GM13976 (cell line): ENCODE data around the gene STN1.
"Not testable (repeated sequence)": the region's sequence is repeated elsewhere in the genome, so short reads cannot be mapped to it uniquely, and the experiment has no call there.

ENCODE experiments used
- DNase-seq: peaks from one replicate; pipeline ENCODE4 v3.0.0; 2012; ENCODE audit warnings: low spot score
- CTCF ChIP-seq: IDR thresholded peaks from 2 replicates; pipeline ENCODE4 v1.5.1; 2012; ENCODE audit warnings: borderline replicate concordance, mild to moderate bottlenecking; ENCODE audit not compliant: insufficient read depth; ENCODE audit errors: extremely low read depth, missing control alignments, control extremely low read depth
- in situ Hi-C: fragments of 300-500 bp; cut with MboI; formaldehyde crosslinking; loops from one replicate; pipeline ENCODE4 v1.12.0; 2022; ENCODE audit warnings: low sequenced_read_pairs, mixed read lengths, inconsistent platforms; ENCODE audit not compliant: unreplicated experiment

Gene STN1

GRCh38 chr10:103845972-103846371 is 72.0 kb downstream of the STN1 start:
- in situ Hi-C loops = no loop called here
- TF ChIP-seq CTCF = no peak

GRCh38 chr10:103845346-103845745 is 72.6 kb downstream of the STN1 start:
- not testable (repeated sequence) for DNase-seq

More at GRCh38 chr10:103845972-103846371, 72.0 kb downstream of the STN1 start:
- peak; percentile 51 for DNase-seq

GRCh38 chr10:103843854-103844570 is 74.0 kb downstream of the STN1 start:
- TF ChIP-seq CTCF = no peak
- in situ Hi-C loops = no loop called here
- DNase-seq = no peak

More at GRCh38 chr10:103845346-103845745, 72.6 kb downstream of the STN1 start:
- in situ Hi-C loops = not testable (repeated sequence)

DNA sequence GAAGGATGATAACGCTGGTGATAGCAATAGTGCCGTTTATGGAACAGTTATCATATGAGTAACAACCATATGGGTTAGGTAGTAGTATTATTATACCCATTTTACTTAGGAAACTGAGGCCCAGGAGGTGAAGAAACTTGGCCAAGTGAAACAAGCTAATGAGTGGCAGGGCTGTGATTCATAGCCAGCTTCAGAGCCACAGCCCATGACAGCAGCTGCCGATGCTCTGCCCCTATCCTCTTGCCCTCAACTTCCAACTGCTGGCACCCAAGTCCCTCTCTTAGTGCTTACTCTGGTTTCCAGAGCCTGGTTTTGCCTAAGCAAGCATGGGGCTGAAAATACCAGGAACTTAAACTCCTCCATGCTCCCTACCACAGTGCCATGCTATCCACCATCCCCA is 74.9 kb downstream of the STN1 start:
- no peak for DNase-seq
- TF ChIP-seq CTCF = no peak
- in situ Hi-C loops = no loop called here

DNA sequence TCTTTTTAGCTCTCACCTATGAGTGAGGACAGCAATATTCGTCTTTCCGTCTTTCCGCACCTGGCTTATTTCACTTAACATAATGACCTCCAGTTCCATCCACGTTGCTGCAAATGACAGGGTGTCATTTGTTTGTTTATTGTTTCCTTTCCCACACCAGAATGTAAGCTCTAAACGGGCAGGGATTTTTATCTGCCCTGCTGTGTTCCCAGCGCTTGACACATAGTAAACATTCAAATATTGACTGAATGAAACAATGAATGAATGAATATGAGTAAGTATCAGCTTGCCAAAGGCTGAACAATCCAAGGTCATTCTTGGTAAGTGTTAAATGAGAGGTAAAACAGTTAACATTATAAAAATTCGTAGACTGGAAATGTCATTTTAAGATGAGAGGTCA is 75.4 kb downstream of the STN1 start:
- no peak for TF ChIP-seq CTCF
- in situ Hi-C loops = no loop called here
- DNase-seq = no peak

- in situ Hi-C loops = no loop called here
- no peak for TF ChIP-seq CTCF
- no peak for DNase-seq
These were observed 76.5 kb downstream of the STN1 start for GRCh38 chr10:103841519-103841918.

- in situ Hi-C loops = no loop called here
- no peak for DNase-seq
These were observed 77.3 kb downstream of the STN1 start for GRCh38 chr10:103840740-103841070.

More at GRCh38 chr10:103840740-103841070, 77.3 kb downstream of the STN1 start:
- no peak for TF ChIP-seq CTCF
